GM21528 (cell line): ENCODE data around the gene CLEC16A.

Experiments used
- ATAC-seq: cut with Tn5 transposase; IDR thresholded peaks from one replicate; pipeline ENCODE4 v1.9.1; 2021; ENCODE audit warnings: mild to moderate bottlenecking, moderate library complexity; ENCODE audit not compliant: unreplicated experiment, low FRiP score

Gene CLEC16A

DNA sequence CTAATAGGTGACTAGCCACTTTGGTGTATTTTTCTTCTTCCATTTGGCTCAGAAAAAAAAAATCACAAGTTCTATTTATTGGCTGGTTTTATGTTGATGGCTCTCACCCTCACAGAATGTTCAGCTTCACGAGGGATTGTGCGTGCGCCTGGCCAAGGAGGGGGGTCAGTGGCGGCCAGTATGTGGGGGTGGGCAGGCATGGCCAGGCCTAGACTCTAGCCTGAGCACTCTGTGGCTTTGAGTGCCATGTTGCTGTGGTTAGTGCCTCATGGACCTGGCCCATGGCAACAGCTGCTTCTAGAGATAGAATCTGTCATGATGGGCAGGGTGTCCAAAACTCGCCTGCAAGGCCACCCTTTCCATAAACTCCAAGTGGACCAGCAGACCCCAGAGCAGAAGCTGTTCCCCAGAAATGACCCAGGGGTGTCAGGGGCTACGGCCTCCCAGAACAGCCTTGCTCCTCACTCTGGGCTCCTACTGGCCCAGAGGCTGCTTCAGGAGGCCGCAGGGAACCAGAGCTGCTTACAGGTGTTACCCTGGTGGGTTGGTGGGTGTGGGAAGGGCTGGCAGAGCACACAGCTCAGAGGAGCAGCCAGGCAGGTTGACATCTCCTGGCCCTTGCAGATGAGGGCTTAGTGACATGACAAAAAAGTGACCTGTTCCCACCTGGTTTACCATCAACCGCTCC lies 186.8 kb downstream of the CLEC16A start:
- ATAC-seq, result no peak

DNA sequence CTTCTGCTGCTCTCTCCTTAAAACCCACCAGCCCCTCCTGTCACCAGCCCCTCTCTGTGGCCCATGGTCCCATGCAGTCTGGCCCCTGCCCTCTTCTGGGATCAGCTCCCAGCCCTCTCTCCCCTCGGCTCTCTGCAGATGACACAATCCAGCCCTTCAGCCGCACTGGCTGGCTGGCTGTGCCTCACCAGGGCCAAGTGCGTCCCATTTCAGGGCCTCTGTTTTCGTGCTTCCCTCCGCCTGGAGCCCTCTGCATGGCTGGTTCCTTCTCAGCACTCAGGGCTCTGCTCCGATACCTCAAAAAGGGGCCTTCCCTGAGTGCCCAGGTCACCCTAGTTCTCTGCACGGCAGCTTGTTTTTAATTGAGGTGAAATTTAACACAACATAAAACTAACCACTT lies 187.3 kb downstream of the CLEC16A start:
- ATAC-seq, result no peak

DNA sequence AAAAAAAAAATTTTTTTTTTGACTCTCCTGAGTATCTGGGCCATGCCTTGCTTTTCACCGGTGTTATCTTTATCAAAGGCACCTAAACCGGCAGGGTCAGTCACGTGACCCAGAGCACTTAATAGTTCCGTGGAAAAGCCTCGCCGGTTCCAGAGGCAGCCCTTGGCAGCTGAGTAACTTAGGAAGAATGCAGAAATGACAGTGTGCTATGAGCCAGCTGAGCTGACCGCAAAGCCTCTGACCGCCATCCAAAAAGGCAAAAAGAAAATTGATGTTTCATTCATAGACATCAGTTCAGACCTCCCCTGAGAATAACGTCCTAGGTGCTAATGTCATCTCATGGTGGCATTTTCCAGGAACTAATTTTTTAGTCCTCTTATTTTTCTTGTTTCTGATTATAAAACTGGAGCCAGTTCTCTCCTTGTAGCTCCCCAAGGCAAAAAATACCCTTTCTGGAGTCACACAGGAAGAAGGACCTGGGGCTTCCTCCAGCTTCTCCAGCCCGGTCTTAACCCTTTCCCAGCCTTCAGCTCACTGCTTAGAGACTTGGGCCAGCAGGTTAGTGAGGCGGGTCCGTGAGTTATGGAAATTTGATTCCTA lies 189.1 kb downstream of the CLEC16A start:
- ATAC-seq, result no peak

DNA sequence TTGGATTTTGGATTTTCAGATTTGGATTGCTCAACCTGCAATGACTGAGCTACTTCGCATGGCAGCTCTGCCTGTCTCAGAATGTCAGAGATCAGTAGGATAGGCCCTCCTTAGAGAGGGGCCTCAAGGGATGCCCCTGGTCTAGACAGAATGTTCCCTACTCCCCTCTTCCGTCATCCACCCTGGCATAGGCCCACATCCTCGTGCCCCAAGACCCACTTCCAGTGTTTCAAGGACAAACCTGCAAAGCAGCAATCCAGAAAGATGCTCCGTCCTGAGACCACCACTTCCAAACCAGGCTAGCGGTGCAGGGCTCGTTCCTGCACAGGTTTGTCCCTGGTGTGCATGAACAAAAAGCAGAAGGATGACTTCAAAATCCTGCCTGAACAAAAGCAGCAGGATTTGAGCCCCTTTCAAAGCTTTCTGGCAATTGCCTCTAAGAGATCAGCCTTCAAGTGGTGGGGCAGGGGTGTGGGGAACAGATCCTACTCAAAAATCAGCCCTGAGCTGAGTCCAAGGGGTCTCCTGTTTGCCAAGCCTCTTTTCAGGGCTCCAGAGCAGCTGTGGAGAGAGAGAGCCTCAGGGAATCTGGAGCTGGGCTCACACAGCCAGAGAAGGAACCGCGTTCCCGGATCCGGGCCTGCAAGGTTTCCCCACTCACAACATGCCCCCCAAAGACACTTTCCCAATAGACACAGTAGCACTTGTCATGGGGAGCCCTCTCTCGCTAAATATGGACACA lies 190.5 kb downstream of the CLEC16A start:
- ATAC-seq, result no peak

DNA sequence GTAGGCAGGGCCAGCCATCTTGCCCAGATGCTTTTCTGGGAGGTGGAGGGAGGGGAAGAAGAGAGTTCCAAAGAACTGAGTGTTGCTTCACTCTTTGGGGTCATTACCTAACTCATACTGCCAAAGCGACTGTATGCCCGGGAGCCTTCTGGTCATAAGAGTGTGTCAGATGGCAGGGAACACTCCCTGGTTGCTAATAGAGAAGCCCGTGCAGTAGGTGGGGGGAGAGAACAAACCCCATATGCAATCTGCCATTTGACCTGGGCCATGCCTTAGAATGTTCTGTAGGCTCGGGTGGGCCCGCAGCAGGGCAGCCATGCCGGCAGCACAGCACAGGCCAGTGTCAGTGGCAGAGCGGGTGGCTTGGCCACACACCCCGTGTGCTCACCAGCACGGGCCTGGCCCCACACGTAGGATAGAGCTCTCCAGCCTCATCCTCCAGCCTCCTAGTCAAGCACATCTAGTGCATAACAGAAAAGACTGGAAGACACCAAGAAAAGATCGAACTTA lies 191.2 kb downstream of the CLEC16A start:
- ATAC-seq, result no peak

DNA sequence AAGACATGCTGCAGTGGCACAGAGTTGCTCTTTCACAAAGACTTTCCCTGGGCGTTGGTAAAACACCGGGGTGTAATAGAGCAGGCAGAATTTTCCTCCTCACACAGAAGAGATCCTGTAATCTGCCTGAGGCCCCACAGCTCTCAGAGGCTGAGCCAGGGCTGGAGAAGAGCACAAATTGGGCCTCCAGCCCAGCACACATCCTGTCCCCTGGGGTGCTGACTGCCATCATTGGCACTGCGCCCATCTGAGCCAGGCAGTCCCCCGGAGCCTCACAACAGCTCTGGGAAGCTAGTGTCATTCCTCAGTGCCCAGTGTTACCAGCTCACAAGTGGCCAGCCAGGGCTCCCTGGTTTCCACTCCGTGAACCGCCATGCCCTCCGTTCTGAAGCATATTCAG lies 192.2 kb downstream of the CLEC16A start:
- no peak for ATAC-seq

DNA sequence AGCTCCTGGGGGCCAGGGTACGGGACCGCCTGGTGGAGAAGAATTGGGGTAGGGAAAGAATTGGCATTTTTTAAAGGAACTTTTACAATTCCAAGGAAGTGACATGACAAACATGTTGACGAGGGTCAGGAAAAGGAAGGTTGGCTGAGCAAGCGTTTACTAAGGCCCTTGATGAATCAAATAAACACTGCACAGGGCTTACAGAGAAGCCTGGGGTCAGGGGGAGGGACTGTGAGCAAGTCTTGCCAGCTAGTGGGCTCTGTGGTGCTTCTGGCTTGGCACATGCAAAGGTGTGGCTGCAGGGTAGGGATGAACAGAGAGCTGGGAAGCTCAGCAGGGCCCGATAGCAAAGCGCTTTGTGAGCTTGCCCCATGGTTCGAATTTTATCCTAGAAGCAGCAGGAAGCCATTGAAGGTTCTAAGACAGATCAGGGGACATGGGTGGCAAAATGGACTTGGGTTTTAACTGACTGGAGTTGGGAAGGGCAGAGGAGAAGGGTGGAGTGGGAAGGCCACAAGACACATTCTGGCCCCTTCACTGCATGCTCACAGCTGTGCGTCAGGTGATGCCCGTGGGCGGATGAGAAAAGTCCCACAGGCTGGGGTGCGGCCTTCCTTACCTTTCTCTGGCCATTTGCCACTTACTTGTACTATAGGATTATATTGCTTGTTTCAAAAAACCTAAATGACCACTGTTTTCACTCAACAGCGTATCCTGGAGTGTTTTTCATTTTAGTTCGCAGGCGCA lies 193.8 kb downstream of the CLEC16A start:
- ATAC-seq, result no peak

DNA sequence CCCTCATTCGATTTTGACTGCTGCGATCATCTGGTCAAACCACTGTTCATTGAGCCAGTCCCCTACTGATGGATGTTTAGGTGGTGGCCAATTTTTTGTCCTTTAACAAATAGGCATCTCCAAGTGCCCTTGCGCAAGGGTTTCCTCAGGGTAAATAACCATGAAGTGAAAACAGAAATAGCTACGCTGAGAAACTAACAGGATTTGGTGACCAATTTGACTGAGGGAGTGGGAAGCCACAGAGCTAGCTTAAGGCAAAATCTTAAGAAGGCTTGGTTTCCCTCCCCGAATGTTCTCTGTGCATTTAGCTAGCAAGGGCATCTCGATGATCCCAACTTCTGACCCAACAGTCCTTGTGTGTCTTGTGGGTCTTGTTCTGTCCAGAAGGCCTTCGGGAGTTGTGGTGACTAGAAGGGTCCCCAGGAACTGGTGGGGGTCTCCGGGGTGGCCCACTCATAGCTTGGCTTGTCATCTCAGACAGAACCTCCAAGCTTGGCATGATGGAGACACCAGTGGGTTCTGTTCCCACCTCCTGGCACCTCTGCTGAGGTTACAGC lies 194.5 kb downstream of the CLEC16A start:
- no peak for ATAC-seq

DNA sequence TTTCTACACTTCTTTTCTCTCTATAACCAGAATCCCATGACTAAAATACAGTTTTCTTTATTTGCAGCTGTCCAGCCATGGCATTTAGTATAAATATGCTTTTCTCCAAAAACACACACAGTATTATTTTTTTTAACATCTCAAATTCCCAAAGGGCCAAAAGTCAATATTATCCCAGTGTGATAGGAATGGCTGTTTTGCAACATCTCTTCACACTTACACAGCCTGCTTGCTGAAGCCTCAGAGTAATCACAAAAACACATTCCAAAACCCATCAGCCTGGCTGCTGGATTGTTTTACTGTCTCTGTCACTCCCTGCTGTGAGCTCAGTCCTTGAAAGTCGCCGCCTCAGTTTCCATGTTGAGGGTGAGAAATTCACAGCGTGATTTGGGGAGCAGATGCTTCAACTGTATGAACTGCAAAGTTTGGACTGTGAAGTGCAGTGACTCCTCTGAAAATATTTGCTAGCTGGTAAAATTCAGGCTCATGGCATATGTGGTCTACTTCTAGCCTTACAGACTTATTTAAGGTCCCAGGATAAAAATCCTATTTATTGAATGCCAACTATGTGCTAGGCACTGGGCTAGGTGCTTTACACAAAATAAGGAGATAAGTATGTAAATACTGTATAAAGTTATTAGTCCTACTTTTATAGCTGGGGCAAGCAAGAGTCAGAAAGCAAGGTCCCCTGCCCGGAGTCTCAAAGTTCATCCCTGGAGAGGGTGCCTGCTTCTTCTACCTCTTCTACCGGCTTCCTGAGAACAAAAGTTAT lies 195.1 kb downstream of the CLEC16A start:
- ATAC-seq, result no peak

DNA sequence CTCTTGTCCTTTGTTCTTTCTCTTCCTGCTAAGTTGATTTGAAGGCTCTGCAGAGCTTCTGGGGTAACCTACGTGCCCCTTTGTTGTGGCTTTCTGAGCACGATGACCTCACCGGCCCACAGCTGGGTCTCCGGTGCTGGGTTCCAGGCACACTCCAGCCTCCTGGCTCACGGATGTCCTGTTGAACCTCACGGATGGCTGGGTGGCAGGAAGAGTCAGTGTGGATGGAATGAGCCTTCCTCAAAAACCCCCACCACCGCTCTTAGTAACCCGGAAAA lies 195.7 kb downstream of the CLEC16A start:
- no peak for ATAC-seq

DNA sequence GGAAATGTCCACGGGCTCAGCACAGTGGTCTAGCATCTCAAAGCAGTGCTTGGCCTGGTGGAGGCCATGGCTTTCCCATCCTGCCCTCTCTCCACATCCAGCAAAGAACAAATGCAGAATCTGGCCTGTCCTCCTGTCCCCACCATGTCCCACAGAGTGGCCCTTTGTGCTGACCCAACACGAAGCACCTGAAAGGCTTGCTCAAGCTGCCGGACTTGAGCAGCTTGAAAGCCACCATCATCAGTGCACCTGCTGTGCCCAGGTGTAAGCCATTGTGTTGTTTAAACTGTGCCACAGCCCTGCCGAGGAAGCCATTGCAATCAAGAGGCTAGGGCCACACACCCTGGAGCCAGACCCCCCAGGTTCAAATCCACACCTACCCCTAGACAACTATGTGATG lies 196.1 kb downstream of the CLEC16A start:
- ATAC-seq, result no peak

DNA sequence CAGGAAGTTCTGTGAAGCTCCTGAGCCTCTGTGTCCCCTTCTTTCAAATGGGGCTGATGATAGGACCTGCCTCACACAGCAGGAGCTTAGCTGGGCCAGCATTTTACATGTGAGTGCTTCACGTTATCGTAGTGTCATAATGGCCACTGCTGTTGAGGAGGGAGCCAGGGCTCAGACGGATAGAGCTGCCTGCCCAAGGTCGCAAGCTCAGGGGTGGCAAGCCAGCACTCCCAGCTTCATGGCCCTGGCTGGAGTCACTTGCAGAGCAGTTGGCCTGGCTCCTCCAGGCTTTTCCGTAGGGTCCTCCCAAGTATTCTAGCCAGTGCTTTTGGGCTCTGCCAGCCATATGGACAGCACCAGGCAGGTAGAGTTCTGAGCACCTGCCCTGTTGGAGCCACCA lies 196.5 kb downstream of the CLEC16A start:
- ATAC-seq, result no peak

DNA sequence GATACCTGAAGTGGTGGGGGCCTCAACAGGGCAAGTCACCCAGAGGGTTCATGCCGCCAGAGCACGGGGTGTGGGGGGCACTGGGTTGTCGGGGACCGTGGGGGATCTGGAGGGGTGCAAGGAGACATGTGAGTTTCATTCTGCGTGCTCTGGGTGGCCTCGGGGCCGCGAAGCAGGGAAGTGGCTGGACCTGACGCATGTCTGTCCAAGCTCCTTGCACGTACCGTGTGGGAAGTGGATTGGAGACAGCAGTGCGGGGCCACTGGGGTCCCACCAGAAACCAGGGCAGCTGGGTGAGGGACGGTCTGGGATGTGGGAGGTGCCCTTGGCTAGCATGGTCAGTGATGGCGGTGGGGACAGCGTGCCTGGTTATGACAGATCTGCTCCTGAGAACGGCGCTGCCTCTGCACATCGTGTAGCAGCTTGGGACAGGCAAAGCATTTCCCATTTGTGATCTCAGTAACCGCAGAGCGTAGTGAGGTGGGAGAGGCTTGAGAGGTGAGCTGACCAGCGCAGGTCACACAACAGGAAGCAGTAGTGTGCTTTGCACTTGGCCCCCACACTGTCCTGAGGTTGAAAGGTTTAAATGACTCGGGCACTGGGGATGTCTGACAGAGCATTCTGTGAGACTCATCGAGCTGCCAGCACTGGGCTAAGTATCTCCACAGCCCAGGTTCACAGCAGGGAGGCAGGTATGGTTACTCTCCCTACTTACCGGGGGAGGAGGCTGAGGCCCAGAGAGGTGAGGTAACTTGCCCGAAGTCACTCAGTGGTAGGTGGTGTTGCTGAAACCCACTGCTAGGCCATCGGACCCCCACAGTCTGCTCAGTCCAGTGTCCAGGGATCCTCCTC lies 197.3 kb downstream of the CLEC16A start:
- no peak for ATAC-seq

DNA sequence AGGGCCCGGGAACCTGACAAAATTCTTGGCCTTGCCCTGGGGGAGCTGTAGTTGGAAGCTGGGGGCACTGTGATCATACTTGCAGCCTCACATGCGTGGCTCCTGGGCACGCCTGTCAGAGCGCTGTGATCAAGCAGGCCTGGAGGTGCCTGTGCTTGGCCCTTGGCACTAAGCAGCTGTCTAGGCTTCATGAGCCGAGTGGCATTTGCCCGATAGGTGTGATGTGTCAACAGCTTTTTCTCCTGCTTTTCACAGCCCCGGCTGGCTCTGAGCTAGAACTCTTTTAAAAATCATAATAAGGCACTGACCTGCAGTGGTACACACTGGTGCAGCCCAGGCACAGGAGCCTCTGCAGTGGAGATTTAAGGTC lies 197.9 kb downstream of the CLEC16A start:
- no peak for ATAC-seq

DNA sequence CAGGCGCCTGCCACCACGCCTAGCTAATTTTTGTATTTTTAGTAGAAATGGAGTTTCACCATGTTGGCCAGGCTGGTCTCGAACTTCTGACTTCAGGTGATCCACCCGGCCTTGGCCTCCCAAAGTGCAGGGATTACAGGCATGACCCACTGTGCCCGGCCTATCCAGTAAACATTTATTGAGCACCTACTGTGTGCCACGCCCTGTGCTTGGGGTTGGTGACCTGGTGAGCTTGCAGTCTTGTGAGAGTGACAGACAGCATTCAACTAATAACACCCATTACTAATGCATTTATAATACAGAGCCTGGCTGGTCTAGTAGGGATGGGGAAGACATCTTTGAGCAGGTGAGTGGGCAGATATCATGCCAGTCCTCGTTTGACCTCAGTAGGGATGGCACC lies 198.6 kb downstream of the CLEC16A start:
- ATAC-seq, result no peak

DNA sequence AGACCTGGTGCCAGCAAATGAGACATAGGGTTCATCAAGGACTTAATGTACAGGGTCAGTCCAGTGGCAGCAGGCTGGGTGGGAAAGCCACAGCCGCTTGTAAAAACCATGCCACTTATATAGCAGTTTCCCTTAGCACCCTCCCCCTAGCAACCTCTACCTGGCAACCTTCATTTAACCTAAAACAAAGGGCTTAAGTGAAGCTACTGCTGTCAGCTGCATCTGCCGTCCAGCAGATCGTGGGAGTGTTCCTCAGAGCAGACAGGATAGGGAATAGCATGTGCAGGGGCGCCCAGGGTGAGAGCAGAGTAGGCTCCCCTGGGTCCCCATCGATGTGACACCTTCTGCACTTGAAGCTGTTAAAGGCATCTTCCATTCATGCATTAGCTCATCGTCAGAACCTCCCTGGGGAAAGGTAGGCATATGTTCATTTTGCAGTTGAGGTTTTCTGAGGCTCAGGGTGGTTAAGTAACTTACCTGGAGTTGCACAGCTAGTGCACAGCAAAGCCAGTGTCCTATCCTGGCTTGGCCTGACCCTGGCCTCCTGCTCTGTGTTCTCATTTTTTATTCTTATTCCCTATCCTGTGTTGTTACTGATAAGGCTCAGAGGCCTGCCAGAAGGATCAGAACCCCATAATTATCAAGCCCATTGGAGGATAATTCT lies 199.1 kb downstream of the CLEC16A start:
- ATAC-seq, result no peak

DNA sequence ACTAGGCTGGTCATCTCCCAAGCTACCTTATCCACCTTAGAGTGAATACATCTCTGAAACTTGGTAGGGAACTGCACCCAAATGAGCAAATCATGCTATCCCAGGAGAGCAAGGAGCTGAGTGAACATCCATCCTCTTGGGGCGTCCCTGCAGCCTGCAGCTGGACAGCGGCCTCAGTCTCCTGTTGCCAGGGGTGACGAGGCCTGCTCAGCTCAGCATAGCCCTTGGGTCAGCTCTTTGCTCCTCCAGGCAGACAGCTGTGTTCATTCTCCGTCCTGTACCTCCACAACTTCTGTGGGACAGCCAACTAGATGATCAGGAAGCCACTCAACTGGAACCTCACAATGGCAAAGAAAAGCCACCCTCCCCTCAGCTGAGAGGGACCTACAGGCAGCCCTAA lies 199.8 kb downstream of the CLEC16A start:
- ATAC-seq, result no peak

DNA sequence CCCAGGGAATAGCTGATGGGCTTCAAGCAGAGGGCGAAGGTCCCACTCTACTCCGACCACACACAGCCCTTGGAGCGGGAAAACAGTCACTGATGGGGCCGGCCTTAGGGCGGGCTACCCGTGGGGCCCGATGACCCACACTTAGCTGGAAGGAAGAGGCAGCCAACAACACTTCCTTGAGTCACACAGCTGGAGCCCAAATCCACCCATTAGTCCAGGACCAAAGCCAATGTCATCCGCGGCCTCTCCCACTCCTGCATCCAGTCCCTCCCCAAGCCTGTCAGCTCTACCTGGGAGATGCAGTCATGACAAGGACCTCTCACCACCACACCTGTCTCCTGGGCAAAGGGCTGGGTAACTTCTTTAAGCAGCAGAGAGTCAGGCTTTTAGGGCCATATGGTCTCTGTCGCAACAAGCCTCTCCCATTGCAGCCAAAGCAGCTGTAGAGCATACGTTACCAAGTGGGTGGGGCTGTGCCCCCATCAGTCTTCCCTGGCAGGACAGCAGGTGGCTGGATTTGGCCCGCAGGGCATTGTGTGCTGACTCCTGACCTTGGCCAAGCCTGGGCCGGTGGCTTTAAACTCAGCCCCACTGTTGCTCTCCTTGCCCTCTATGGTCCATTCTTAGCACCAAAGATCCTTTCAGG lies 200.9 kb downstream of the CLEC16A start:
- ATAC-seq, result no peak
